Erythroblast (primary cell): ENCODE results near the gene SLC66A2.

Experiments
- GATA1 ChIP-seq: IDR thresholded peaks from 2 replicates; pipeline ENCODE4 v1.6.1; 2011; ENCODE audit warnings: low read depth, mild to moderate bottlenecking, control low read depth, low read length, moderate library complexity
- POLR2A ChIP-seq: IDR thresholded peaks from 2 replicates; pipeline ENCODE4 v1.6.1; 2011; ENCODE audit warnings: mild to moderate bottlenecking, low read length

GRCh38 chr18:79863161-79864005, 88.1 kb downstream of the SLC66A2 start:
- TF ChIP-seq POLR2A = no peak
- TF ChIP-seq GATA1 = no peak
